ENCODE results near the gene KCNQ5.

DNA sequence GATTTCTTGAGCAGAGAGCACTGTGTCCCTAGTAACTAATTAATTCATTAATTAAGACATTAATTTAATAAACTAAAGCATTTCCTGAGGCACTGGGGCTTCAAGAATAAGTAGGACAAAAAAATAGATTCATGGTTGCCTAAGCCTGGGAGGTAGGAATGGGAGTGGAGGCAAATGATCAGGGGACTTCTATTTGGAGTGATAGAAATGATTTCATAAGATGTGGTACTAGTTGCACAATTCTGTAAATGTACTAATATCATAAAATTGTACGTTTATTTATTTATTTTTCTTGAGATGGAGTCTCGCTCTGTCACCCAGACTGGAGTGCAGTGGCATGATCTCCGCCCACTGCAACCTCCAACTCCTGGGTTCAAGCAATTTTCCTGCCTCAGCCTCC lies 316.2 kb downstream of the KCNQ5 start:
- TF ChIP-seq, protein P1, sequence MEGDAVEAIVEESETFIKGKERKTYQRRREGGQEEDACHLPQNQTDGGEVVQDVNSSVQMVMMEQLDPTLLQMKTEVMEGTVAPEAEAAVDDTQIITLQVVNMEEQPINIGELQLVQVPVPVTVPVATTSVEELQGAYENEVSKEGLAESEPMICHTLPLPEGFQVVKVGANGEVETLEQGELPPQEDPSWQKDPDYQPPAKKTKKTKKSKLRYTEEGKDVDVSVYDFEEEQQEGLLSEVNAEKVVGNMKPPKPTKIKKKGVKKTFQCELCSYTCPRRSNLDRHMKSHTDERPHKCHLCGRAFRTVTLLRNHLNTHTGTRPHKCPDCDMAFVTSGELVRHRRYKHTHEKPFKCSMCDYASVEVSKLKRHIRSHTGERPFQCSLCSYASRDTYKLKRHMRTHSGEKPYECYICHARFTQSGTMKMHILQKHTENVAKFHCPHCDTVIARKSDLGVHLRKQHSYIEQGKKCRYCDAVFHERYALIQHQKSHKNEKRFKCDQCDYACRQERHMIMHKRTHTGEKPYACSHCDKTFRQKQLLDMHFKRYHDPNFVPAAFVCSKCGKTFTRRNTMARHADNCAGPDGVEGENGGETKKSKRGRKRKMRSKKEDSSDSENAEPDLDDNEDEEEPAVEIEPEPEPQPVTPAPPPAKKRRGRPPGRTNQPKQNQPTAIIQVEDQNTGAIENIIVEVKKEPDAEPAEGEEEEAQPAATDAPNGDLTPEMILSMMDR (optimal IDR thresholded peaks at IDR 0.05 in 1 of 3, IDR thresholded peaks at IDR 0.05 in 1 of 3, conservative IDR thresholded peaks at IDR 0.05 in 1 of 3; ENCODE audit: extremely low read depth in 1 of 3, insufficient read depth in 2 of 3, low read length in 3 of 3), result no peak
- no peak for TF ChIP-seq EZH2 (IDR thresholded peaks at IDR 0.05; ENCODE audit: low read length)

All from keratinocyte (primary cell).